Pancreas (tissue), 10 donors: Measurements from ENCODE around the gene RAF1. TPM values are rescaled to one million over a fixed set of nuclear protein-coding genes. Genes with fewer than 3 reads are reported as not detected.

Experiments
- ATAC-seq, 4 donors: fragments of 200-7000 bp; cut with Tn5 transposase; one replicate each; pipeline versions ENCODE4 v1.8.0 to v1.9.1; 2020; ENCODE audit warnings: mild to moderate bottlenecking in 4 of 4, moderate library complexity in 4 of 4
- DNase-seq, 6 donors: peaks; one replicate each; pipeline ENCODE4 v3.0.0-alpha.2; 2020
- FAIRE-seq: peaks from 2 replicates; lab custom pipeline; 2012; peaks lifted over from hg19 to GRCh38; lab: Jason Lieb, UNC
- H3K27ac ChIP-seq, 4 donors: fragments of 200-600 bp; sonication (generic); 1 replicate in 3 of 4; 2 replicates in 1 of 4; pipeline versions ENCODE4 v1.5.0 to v1.8.0; 2020
- H3K27me3 ChIP-seq, 4 donors: fragments of 200-600 bp; one replicate each; pipeline ENCODE4 v1.8.0; 2021
- H3K36me3 ChIP-seq, 3 donors: fragments of 200-600 bp; sonication (generic) in 1 of 3; one replicate each; pipeline versions ENCODE4 v1.5.0 to v1.8.0; 2020 to 2021
- H3K4me1 ChIP-seq, 3 donors: fragments of 200-600 bp; one replicate each; pipeline ENCODE4 v1.8.0; 2021
- H3K4me3 ChIP-seq, 4 donors: fragments of 200-600 bp; sonication (generic) in 2 of 4; one replicate each; pipeline versions ENCODE4 v1.5.0 to v1.8.0; 2020 to 2021
- H3K9me3 ChIP-seq, 4 donors: fragments of 200-600 bp; one replicate each; pipeline ENCODE4 v1.8.0; 2021
- WGBS, 2 donors: extraction: QIAGEN DNeasy Blood & Tissue Kit; methylation state at CpG; one replicate each; pipeline ENCODE4 v1.1.7; 2013; 5-methylcytosine and 5-hydroxymethylcytosine counted together
- intact Hi-C, 3 donors: fragments of 100-400 bp; cut with DNase I; formaldehyde crosslinking; loops; one replicate each; pipeline versions ENCODE4 v1.11.1 to v1.14.2; 2022
- polyA plus RNA-seq, 2 donors: library from polyadenylated mRNA; stranded (reverse); fragments of 200-250 nt; gene quantifications; one replicate each; pipeline ENCODE4 v1.2.3, GENCODE V29; 2013
- total RNA-seq, 6 donors: library from RNA; stranded (reverse); fragmentation: NEBNext Ultra II Directional in 4 of 6; extraction: Animal tissue kit (Norgen Biotek cat#: 25700) in 4 of 6; gene quantifications; one replicate each; pipeline versions ENCODE4 v1.2.1 to v1.2.4, GENCODE V29; 2021 to 2023
- TF ChIP-seq, protein P1 (sequence below), 4 donors: fragments of 200-600 bp; sonication (generic) in 3 of 4; IDR thresholded peaks; one replicate each; pipeline versions ENCODE4 v1.5.0 to v1.8.0; 2021; ENCODE audit warnings: antibody characterized with exemption in 4 of 4
- donor health status: healthy with polysubstance abuse.
- donor health status: DM: no; HTN: no; CAD: no; lungs with moderate emphysema.
- donor health status: DM: no; HTN: no; CAD: no.
- donor health status: control.
- donor health status: control.
- donor health status: Bipolar disorder and iron deficiency.
- donor health status: DM: yes; HTN: yes; CAD: no.
- donor health status: DM: no; HTN: no; CAD: no.
- donor health status: DM: no; HTN: no; CAD: no.
- donor health status: DM: yes; HTN: yes; CAD: no.

RAF1 gene
- total and polyA plus RNA-seq, 8 donors = 29.1 to 46.9 (median 38.1) TPM

- TF ChIP-seq, protein P1, sequence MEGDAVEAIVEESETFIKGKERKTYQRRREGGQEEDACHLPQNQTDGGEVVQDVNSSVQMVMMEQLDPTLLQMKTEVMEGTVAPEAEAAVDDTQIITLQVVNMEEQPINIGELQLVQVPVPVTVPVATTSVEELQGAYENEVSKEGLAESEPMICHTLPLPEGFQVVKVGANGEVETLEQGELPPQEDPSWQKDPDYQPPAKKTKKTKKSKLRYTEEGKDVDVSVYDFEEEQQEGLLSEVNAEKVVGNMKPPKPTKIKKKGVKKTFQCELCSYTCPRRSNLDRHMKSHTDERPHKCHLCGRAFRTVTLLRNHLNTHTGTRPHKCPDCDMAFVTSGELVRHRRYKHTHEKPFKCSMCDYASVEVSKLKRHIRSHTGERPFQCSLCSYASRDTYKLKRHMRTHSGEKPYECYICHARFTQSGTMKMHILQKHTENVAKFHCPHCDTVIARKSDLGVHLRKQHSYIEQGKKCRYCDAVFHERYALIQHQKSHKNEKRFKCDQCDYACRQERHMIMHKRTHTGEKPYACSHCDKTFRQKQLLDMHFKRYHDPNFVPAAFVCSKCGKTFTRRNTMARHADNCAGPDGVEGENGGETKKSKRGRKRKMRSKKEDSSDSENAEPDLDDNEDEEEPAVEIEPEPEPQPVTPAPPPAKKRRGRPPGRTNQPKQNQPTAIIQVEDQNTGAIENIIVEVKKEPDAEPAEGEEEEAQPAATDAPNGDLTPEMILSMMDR (IDR thresholded peaks at IDR 0.05) = no peak
- H3K27ac ChIP-seq = no peak overlapping the region
- intact Hi-C loops = loop anchor here in 1 of 3 donors (10.0 kb wide), 1 partner anchor 85 kb away; no protein-coding TSS in a partner anchor
- FAIRE-seq (no peak), ATAC-seq (no peak), DNase-seq (no peak)
- no peaks in the 10 kb centered on the region for H3K9me3 ChIP-seq
- peaks cover 0 to 54% (median 23%) of the 10 kb centered on the region in 3 donors for H3K36me3 ChIP-seq
- H3K27me3 ChIP-seq = no peaks in the 10 kb centered on the region
- WGBS, 2 donors = 78 to 88% methylated on average over 6 of the region's 6 CpGs
- no peaks in the 10 kb centered on the region for H3K4me1 ChIP-seq
- H3K4me3 ChIP-seq = no peak overlapping the region
These were observed 94.1 kb downstream of the RAF1 start for GRCh38 chr3:12569836-12570235.

DNA sequence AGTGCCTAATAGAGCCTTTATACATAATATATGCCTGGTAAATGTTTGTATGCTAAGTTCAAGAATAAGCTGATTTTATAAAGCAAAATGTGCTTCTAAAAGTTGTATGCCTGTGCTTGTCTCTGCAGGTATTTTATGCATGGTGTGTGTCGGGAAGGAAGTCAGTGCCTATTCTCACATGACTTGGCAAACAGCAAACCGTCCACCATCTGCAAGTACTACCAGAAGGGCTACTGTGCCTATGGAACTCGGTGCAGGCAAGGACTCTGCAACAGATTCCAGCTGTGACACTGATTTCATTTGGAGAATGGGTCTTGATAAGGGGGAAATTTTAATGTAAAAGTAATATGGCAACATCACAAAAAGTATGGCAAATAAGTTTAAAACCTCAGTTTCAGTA, 95.2 kb downstream of the RAF1 start:
- Histone ChIP-seq H3K4me1 (no peaks in the 10 kb centered on the region), H3K36me3 (peaks cover 0 to 43% (median 16%) of the 10 kb centered on the region in 3 donors), H3K27ac (no peak overlapping the region), H3K9me3 (no peaks in the 10 kb centered on the region), H3K4me3 (no peak overlapping the region), H3K27me3 (no peaks in the 10 kb centered on the region)
- no peak for ATAC-seq
- WGBS, 2 donors = 72 to 73% methylated on average over 3 of the region's 3 CpGs
- no peak for FAIRE-seq
- DNase-seq = no peak
- intact Hi-C loops = loop anchor here in 1 of 3 donors (10.0 kb wide), 1 partner anchor 86 kb away; no protein-coding TSS in a partner anchor
- TF ChIP-seq, protein P1 (IDR thresholded peaks at IDR 0.05) = no peak

DNA sequence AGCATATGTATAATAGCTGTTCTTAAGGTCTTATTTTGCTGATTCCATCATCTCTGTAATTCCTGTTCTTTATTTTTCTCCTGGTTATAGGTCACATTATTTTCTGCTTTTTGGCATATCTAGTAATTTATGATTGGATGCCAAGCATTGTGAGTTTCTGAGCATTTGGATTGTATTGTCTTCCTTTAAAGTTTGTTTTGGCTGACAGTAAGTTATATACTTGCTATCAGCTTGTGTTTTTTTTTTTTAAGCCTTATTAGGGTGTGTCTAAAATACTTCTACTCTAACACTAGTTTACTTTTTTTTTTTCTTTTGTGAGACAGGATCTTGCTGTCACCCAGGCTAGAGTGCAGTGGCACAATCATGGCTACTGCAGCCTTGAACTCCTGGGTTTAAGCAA, 96.9 kb downstream of the RAF1 start:
- Histone ChIP-seq H3K4me3 (no peak overlapping the region), H3K4me1 (peaks cover 0 to 6% (median 4%) of the 10 kb centered on the region in 3 donors), H3K9me3 (no peaks in the 10 kb centered on the region), H3K27ac (no peak overlapping the region), H3K36me3 (peaks cover 0 to 27% (median 8%) of the 10 kb centered on the region in 3 donors), H3K27me3 (no peaks in the 10 kb centered on the region)
- intact Hi-C loops = loop anchor here in 1 of 3 donors (10.0 kb wide), 1 partner anchor 88 kb away; no protein-coding TSS in a partner anchor
- TF ChIP-seq, protein P1 (IDR thresholded peaks at IDR 0.05) = no peak
- no peak for ATAC-seq
- no peak for DNase-seq
- no peak for FAIRE-seq

- no peak overlapping the region for H3K27ac ChIP-seq
- ATAC-seq (no peak), FAIRE-seq (no peak), DNase-seq (no peak)
- TF ChIP-seq, protein P1 (IDR thresholded peaks at IDR 0.05) = no peak
- 43 to 53% methylated on average over 1 of the region's 1 CpG for WGBS, 2 donors
- intact Hi-C loops = loop anchor here in 1 of 3 donors (10.0 kb wide), 1 partner anchor 92 kb away; no protein-coding TSS in a partner anchor
- H3K4me1 ChIP-seq = peaks cover 24 to 35% (median 31%) of the 10 kb centered on the region in 3 donors
- H3K36me3 ChIP-seq = no peaks in the 10 kb centered on the region
- H3K9me3 ChIP-seq = no peaks in the 10 kb centered on the region
- H3K27me3 ChIP-seq = no peaks in the 10 kb centered on the region
- H3K4me3 ChIP-seq = no peak overlapping the region
These were observed 101.5 kb downstream of the RAF1 start for GRCh38 chr3:12562451-12562850.

DNA sequence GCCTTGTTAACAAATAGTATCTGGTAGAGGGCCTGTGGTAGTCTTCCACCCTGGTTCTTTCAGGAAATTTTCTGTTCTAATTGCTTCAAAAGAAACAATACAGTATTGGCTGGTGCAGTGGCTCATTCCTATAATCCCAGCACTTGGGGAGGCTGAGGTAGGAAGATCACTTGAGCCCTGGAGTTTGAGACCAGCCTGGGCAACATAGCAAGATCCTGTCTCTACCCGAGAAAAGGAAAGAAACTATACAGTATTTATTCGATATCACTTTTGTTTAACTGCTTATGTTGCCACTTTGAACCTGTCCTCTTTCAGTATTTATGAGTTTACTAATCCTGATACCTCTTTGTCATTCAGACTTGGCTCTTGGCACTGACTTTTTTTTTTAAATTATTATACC, 102.5 kb downstream of the RAF1 start:
- ATAC-seq (no peak), DNase-seq (no peak), FAIRE-seq (no peak)
- peaks cover 24 to 35% (median 31%) of the 10 kb centered on the region in 3 donors for H3K4me1 ChIP-seq
- WGBS, 2 donors = 35 to 52% methylated on average over 2 of the region's 2 CpGs
- H3K36me3 ChIP-seq = no peaks in the 10 kb centered on the region
- H3K4me3 ChIP-seq = no peak overlapping the region
- no peaks in the 10 kb centered on the region for H3K9me3 ChIP-seq
- TF ChIP-seq, protein P1 (IDR thresholded peaks at IDR 0.05) = no peak
- intact Hi-C loops = loop anchor here in 1 of 3 donors (10.0 kb wide), 1 partner anchor 93 kb away; no protein-coding TSS in a partner anchor
- H3K27me3 ChIP-seq = no peaks in the 10 kb centered on the region
- H3K27ac ChIP-seq = no peak overlapping the region
